CD4-positive, alpha-beta T cell (primary cell): ENCODE results near the gene HACD1. TPM values are rescaled to one million over a fixed set of nuclear protein-coding genes. Genes with fewer than 3 reads are reported as not detected.

ENCODE experiments used
- ATAC-seq: fragments of 200-7000 bp; cut with Tn5 transposase; one replicate; pipeline ENCODE4 v1.10.0; 2022; ENCODE audit warnings: mild to moderate bottlenecking; ENCODE audit not compliant: poor library complexity
- CTCF ChIA-PET: fragments of 350-600 bp; sonication (Branson Sonifier 250); formaldehyde crosslinking; loops from one replicate; lab custom pipeline; 2021; ENCODE audit warnings: antibody characterized with exemption, inconsistent platforms; lab: Charles Lee
- POLR2A ChIA-PET: fragments of 350-600 bp; sonication (Branson Sonifier 250); formaldehyde crosslinking; loops from one replicate; lab custom pipeline; 2021; ENCODE audit warnings: antibody characterized with exemption, inconsistent platforms; lab: Charles Lee
- DNase-seq, 14 experiments: peaks; one replicate each; pipeline ENCODE4 v3.0.0-alpha.2; 2013 to 2020; ENCODE audit warnings: mixed read lengths in 2 of 14
- H3K27ac ChIP-seq, 2 donors: one replicate each; pipeline versions ENCODE4 v1.5.1 to v1.7.0; 2013; ENCODE audit warnings: low read length in 2 of 2, low read depth in 1 of 2, mild to moderate bottlenecking in 1 of 2
- H3K27me3 ChIP-seq, 2 experiments: 1 replicate in 1 of 2; 2 replicates in 1 of 2; pipeline versions ENCODE4 v1.6.1 to v1.7.0; 2013; ENCODE audit warnings: low read length in 2 of 2, control low read depth in 1 of 2, mild to moderate bottlenecking in 1 of 2, moderate library complexity in 1 of 2; ENCODE audit not compliant: insufficient read depth in 2 of 2, control insufficient read depth in 1 of 2
- H3K36me3 ChIP-seq: one replicate; pipeline ENCODE4 v1.6.1; 2013; ENCODE audit warnings: low read length, control low read depth; ENCODE audit not compliant: insufficient read depth
- H3K4me1 ChIP-seq: one replicate; pipeline ENCODE4 v1.6.1; 2013; ENCODE audit warnings: low read length, control low read depth; ENCODE audit not compliant: insufficient read depth
- H3K4me3 ChIP-seq: one replicate; pipeline ENCODE4 v1.5.1; 2013; ENCODE audit warnings: mild to moderate bottlenecking, low read length, moderate library complexity
- H3K9me3 ChIP-seq, 2 experiments: 1 replicate in 1 of 2; 2 replicates in 1 of 2; pipeline versions ENCODE4 v1.6.1 to v1.7.0; 2013; ENCODE audit warnings: low read length in 2 of 2, mild to moderate bottlenecking in 2 of 2, control low read depth in 1 of 2, moderate library complexity in 1 of 2; ENCODE audit not compliant: control insufficient read depth in 1 of 2, insufficient read depth in 1 of 2
- H3K27ac Mint-ChIP-seq: one replicate; pipeline ENCODE4 v1.8.0; 2020; ENCODE audit warnings: mixed read lengths
- H3K27me3 Mint-ChIP-seq: one replicate; pipeline ENCODE4 v1.8.0; 2021; ENCODE audit warnings: mixed read lengths
- H3K36me3 Mint-ChIP-seq: one replicate; pipeline ENCODE4 v1.8.0; 2021; ENCODE audit warnings: low read depth, mixed read lengths
- H3K4me1 Mint-ChIP-seq: one replicate; pipeline ENCODE4 v1.8.0; 2021; ENCODE audit warnings: low read depth, mixed read lengths
- H3K4me3 Mint-ChIP-seq: one replicate; pipeline ENCODE4 v1.8.0; 2020; ENCODE audit warnings: mild to moderate bottlenecking, mixed read lengths
- H3K9me3 Mint-ChIP-seq: one replicate; pipeline ENCODE4 v1.8.0; 2020; ENCODE audit warnings: mixed read lengths
- CTCF ChIP-seq: fragments of 200-600 bp; IDR thresholded peaks from one replicate; pipeline ENCODE4 v1.8.0; 2022; ENCODE audit warnings: antibody characterized with exemption, mild to moderate bottlenecking
- intact Hi-C, 2 experiments: fragments of 100-400 bp; cut with DNase I in 1 of 2; cut with micrococcal nuclease in 1 of 2; formaldehyde crosslinking; loops; one replicate each; pipeline versions ENCODE4 v1.15.1 to v1.9.0; 2023 to 2025; cut with DNase I, micrococcal nuclease
- total RNA-seq, 174 experiments: library from RNA in 2 of 174; stranded (reverse) in 2 of 174; gene quantifications; one replicate each; pipeline ENCODE4 v1.2.3 and lab custom pipeline; 2021 to 2026

Gene HACD1
- total RNA-seq, 2 experiments from 2014 or later, result 0.75 to 0.77 TPM

GRCh38 chr10:17659365-17659764, 42.2 kb upstream of the HACD1 start:
- DNase-seq, result no peak
- H3K9me3 Mint-ChIP-seq, result no peaks in the 10 kb centered on the region
- TF ChIP-seq CTCF, result no peak
- Histone ChIP-seq H3K4me3 (no peak overlapping the region), H3K27me3 (no peaks in the 10 kb centered on the region), H3K4me1 (peaks cover 10% of the 10 kb centered on the region), H3K36me3 (peaks cover 3% of the 10 kb centered on the region), H3K9me3 (no peaks in the 10 kb centered on the region), H3K27ac (no peak overlapping the region)
- ATAC-seq, result no peak
- peak overlapping the region; percentile 9 for H3K27ac Mint-ChIP-seq
- intact Hi-C loops, result no loop called here
- peaks cover 76% of the 10 kb centered on the region for H3K4me1 Mint-ChIP-seq
- H3K36me3 Mint-ChIP-seq, result peaks cover 67% of the 10 kb centered on the region
- POLR2A ChIA-PET, result interaction anchor here (3.0 kb wide), 1 partner anchor 11 kb away, joined by 12 read pairs; no protein-coding TSS in a partner anchor
- no peak overlapping the region for H3K4me3 Mint-ChIP-seq
- CTCF ChIA-PET, result interaction anchor here (0.7 kb wide), 1 partner anchor 8 kb away, joined by 3 read pairs; no protein-coding TSS in a partner anchor
- H3K27me3 Mint-ChIP-seq, result no peaks in the 10 kb centered on the region

DNA sequence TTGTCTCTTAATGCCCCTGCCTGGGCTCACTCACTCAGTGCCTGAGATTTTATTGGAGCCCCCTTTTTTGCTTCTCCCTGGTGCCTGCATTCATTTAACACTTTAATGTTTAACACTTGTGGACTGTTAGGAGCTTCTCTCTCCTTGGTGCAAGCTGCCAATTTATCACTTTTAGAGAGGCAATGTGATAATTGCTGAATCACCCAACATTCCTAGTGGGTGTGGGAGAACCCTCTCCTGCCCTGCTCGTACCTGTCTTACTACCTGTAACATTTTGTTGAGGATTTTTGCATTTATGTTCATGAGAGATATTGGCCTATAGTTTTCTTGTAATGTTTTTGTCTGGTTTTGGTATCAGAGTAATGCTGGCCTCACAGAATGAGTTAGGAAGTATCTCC, 39.9 kb upstream of the HACD1 start:
- Histone ChIP-seq H3K4me1 (peaks cover 10% of the 10 kb centered on the region), H3K27ac (no peak overlapping the region), H3K27me3 (no peaks in the 10 kb centered on the region), H3K9me3 (peaks cover 0 to 14% of the 10 kb centered on the region in 2 experiments), H3K36me3 (peaks cover 18% of the 10 kb centered on the region), H3K4me3 (peak overlapping the region; percentile 15)
- Mint-ChIP-seq H3K4me1 (peaks cover 74% of the 10 kb centered on the region), H3K9me3 (peaks cover 3% of the 10 kb centered on the region), H3K27ac (peak overlapping the region; percentile 61), H3K27me3 (no peaks in the 10 kb centered on the region), H3K4me3 (peak overlapping the region; percentile 18), H3K36me3 (peaks cover 78% of the 10 kb centered on the region)
- no peak for DNase-seq
- POLR2A ChIA-PET, result interaction anchor here (2.7 kb wide), 1 partner anchor 12 kb away, joined by 19 read pairs; the partner anchor contains the start of gene STAM
- ATAC-seq, result no peak
- CTCF ChIA-PET, result no interaction called here
- intact Hi-C loops, result no loop called here
- TF ChIP-seq CTCF, result no peak

- ATAC-seq, result peak; percentile 54
- no peak for TF ChIP-seq CTCF
- peaks cover 15% of the 10 kb centered on the region for H3K36me3 ChIP-seq
- H3K4me3 Mint-ChIP-seq, result peak overlapping the region; percentile 22
- peaks cover 77% of the 10 kb centered on the region for H3K36me3 Mint-ChIP-seq
- peaks cover 3% of the 10 kb centered on the region for H3K9me3 Mint-ChIP-seq
- no peaks in the 10 kb centered on the region for H3K27me3 ChIP-seq
- H3K4me1 ChIP-seq, result peaks cover 10% of the 10 kb centered on the region
- H3K4me3 ChIP-seq, result peak overlapping the region; percentile 15
- H3K9me3 ChIP-seq, result peaks cover 0 to 14% of the 10 kb centered on the region in 2 experiments
- intact Hi-C loops, result no loop called here
- peaks cover 74% of the 10 kb centered on the region for H3K4me1 Mint-ChIP-seq
- ChIA-PET POLR2A (interaction anchor here (0.7 to 2.7 kb wide), 2 partner anchors 11 to 29 kb away, joined by 3 to 19 read pairs; partner anchors contain the start of gene STAM), CTCF (no interaction called here)
- peak overlapping the region in 1 of 2 donors; percentile 46 for H3K27ac ChIP-seq
- DNase-seq, result peak in 3 of 14 experiments; percentile 38 to 52 (median 47)
- no peaks in the 10 kb centered on the region for H3K27me3 Mint-ChIP-seq
- peak overlapping the region; percentile 61 for H3K27ac Mint-ChIP-seq
Observed at GRCh38 chr10:17655567-17656146, 38.5 kb upstream of the HACD1 start.
